ENCODE results near the gene GH2.

GRCh38 chr17:63917646-63918045, 35.9 kb upstream of the GH2 start:
- TF ChIP-seq TCF4 (CRISPR knock-in tag; IDR thresholded peaks at IDR 0.05; ENCODE audit: borderline replicate concordance) = no peak
- TF ChIP-seq OSR1 (CRISPR knock-in tag; IDR thresholded peaks at IDR 0.05) = no peak
- no peak for TF ChIP-seq TSHZ2 (CRISPR knock-in tag; IDR thresholded peaks at IDR 0.05)
- TF ChIP-seq ZNF8 (CRISPR knock-in tag; IDR thresholded peaks at IDR 0.05) = no peak
- no peak for TF ChIP-seq ARNTL (CRISPR knock-in tag; IDR thresholded peaks at IDR 0.05; ENCODE audit: borderline replicate concordance, low read depth)
